GM18858 (cell line): ENCODE data around the gene IL23R.

Experiments
- ATAC-seq: cut with Tn5 transposase; IDR thresholded peaks from one replicate; pipeline ENCODE4 v1.9.1; 2021; ENCODE audit not compliant: unreplicated experiment

Gene IL23R

DNA sequence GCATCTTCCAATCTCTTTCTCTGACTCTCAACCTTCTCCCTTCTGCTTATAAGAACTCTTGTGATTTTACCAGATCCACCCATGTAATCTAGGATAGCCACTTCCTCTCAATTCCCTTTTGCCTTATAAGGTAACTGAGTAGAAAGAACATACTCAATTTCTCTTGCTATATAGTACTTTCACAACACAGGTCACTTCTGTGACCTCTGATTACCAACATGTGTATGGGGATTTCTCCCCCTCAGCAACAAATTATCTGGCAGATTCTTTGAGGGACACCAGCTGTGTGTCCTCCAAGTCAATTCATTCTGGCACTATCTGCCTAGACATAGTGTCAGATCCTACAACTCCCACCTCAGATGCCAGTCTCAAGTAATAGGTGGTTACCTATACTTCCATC is 62.5 kb downstream of the IL23R start:
- ATAC-seq: no peak

DNA sequence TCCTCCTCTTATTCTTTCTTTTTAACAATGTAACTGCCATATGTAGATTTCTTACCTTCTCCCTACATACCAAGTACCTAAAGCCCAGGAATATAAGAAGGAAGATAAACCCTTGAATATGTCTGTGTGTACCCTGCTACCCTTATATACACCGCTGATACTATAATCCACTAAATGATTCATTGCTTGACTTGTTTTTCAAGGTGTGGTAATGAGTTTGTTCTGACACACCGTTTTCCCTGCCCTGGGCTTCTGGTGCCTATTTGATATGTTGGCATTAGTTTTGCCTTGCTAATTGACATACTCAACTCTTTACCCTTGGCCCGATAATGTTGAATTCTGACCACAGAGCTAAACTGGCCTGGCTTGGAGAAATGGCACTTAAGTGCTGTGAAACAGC is 64.3 kb downstream of the IL23R start:
- ATAC-seq: no peak

GRCh38 chr1:67236277-67236676 is 70.0 kb downstream of the IL23R start:
- no peak for ATAC-seq

GRCh38 chr1:67239738-67240137 is 73.5 kb downstream of the IL23R start:
- ATAC-seq: no peak

DNA sequence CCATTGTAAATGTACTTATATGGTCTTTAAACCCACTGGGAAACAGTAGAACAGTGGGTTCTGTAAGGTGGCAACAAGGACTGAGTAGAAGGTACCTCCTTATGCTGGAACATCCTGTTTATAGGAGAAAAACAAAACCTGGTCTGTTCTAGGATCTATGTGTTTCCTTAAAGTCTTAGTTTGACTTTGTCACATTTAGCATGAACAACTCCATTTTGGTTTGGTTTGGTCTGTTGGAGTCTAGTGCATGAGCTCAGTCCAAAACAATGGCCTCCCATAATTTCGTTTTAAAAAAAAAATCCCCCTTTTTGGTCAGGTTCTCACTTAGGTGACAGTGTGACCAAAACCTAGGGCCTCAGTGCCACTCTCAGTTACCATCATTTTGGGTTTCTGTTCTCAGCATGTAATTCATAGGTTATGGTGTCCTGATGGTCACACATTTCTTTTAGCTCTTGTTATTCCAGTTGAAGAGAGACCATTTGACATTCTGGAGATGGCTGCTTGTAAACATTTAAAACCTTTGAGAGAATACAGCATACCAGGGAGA is 75.0 kb downstream of the IL23R start:
- ATAC-seq: no peak

DNA sequence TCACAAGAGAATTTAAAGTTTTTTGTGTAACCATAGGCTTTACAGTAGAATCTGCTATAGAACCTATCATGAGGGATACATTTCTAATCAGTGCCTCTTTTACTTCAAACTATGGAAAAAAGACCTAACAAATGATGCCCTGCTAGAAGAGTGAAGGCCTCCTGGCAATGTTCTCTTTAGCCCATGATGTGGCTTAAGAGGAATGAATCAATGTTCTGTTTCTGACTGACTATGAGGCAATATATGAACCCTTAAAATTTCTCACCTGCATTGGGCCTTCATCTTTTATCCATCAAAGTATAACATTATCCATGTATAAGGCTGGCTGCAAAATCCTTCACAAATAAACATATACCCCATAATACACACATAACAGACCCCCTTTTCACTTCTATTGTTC is 75.8 kb downstream of the IL23R start:
- no peak for ATAC-seq

GRCh38 chr1:67250051-67250653 is 83.9 kb downstream of the IL23R start:
- no peak for ATAC-seq

GRCh38 chr1:67256291-67257172 is 90.3 kb downstream of the IL23R start:
- ATAC-seq: no peak

DNA sequence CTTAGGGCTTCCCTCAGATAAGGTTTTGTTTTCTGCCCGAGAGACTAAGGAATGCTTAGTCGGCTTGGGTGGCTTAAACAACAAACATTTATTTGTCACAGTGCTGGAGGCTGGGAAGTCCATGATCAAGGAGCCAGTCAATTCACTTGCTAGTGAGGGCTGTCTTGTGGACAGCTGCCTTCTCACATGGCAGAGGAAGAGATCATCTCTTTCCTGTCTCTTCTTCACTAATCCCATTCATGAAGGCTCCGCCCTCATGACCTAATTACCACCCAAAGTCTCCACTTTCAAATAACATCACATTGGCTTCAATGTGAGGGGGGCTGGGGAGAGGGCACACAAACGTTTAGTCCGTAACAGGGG is 90.9 kb downstream of the IL23R start:
- no peak for ATAC-seq

- ATAC-seq: no peak
Observed at GRCh38 chr1:67261680-67262079, 95.4 kb downstream of the IL23R start.

DNA sequence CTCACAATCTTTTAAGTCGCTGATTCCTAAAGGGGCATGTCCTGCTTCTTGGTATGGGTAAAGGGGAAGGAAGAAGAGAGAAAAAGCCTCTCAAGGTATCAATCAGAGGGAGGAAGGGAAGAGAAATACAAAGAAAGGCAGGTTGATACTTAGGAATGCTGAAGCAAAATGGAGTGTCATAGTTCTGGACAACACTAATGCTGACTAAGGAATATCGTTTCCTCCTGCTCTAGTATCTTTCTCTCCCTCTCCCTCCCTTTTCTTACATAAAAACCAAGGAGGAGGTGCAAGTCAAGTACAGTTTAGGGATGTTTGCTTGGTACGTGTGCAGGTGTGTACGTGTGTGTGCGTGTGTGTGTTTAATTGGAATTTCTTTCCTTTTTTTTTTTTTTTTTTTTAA is 96.5 kb downstream of the IL23R start:
- no peak for ATAC-seq

DNA sequence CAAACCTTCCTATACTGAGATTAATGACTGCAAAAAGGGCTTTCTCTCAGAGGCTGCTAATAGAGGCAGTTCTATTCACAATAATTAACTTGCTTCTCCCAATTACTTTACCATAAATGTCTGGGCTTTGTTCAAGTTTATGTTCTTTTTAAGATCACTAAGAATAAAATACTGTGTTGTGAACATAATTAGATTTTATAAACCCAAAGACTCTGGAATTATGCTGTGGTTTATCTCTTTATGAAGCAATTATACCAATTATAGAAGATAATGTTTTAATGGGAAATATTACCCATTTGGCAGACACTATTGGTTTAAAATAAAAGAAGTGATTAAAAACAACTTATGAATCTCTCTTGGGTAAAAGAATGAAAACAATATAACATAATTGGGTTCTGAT is 97.9 kb downstream of the IL23R start:
- no peak for ATAC-seq

- peak; percentile 65 for ATAC-seq
Observed at GRCh38 chr1:67264899-67265298, 98.6 kb downstream of the IL23R start.

- no peak for ATAC-seq
Observed at GRCh38 chr1:67269061-67269460, 102.8 kb downstream of the IL23R start.

GRCh38 chr1:67270541-67270940 is 104.3 kb downstream of the IL23R start:
- ATAC-seq: no peak

DNA sequence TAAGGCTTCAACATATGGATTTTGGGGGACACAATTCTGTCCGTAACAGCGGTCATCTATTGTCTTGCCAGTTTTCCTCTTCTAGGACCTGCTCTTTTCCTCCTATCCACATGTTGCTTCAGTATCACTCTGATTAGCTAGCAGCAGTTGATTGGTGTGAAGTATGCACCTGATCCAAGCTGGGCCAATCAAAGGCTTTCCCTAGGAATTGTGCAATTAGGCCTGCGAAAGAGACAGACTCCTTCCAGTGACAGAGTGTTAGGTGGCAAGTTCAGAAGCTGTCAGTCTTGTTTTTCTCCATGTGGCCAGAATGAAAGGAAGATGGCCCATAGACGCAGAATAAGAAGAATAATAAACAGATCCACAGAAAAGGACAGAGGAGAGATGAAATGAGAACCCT is 107.3 kb downstream of the IL23R start:
- no peak for ATAC-seq

DNA sequence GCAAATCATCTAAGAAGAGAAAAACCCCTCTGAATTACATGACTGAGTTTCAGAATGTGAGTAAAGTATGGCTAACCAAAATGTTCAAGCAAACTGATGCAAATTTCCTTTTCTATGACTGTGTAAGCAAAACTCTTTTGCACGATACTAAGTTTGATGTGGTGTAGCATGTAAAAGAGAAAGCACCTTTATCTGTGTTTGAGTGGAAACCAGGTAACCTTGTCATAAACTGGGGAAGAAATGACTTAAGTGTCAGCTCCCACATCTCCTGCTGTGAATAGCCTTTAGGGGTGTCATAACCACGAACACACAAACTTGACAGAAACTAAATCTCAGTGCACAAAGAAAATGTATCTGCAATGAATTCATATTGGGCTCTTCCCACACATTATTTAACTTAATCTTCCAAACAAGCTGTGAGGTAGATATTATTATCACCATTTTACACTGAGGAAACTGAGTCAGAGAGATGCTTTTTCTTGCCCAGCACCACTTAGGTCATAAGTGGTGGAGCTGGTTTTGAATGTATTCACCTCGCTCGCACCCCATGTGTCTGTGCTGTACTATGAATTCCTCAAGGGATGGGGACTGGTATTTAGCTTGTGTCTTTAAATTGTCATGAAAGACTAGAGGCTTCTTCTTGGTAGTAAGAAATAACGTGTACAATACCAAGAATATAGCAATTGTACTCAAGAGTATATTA is 108.5 kb downstream of the IL23R start:
- peak; percentile 84 for ATAC-seq

DNA sequence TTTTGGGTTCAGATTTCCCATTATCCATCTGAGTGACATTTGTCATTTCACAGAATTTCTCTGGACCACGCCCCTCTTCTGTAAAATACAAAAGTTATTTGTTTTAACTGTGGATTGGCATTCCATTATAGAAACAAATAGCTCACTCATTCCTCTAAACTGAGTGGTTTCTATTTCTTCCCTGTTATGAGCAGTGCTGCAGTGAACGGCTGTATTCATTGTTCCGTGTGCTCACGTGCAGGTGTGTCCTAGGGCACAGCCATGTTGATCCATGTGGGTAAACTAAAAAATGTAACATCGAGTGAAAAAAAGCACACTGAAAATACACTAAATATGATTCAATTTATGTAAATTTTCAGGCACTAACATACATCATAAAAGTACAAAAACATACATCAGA is 114.4 kb downstream of the IL23R start:
- no peak for ATAC-seq

- no peak for ATAC-seq
Observed at GRCh38 chr1:67281244-67281643, 115.0 kb downstream of the IL23R start.

GRCh38 chr1:67285780-67286488 is 119.7 kb downstream of the IL23R start:
- peak; percentile 96 for ATAC-seq

GRCh38 chr1:67290236-67290635 is 124.0 kb downstream of the IL23R start:
- ATAC-seq: no peak
